ENCODE results near the gene PELO.

Gene PELO

DNA sequence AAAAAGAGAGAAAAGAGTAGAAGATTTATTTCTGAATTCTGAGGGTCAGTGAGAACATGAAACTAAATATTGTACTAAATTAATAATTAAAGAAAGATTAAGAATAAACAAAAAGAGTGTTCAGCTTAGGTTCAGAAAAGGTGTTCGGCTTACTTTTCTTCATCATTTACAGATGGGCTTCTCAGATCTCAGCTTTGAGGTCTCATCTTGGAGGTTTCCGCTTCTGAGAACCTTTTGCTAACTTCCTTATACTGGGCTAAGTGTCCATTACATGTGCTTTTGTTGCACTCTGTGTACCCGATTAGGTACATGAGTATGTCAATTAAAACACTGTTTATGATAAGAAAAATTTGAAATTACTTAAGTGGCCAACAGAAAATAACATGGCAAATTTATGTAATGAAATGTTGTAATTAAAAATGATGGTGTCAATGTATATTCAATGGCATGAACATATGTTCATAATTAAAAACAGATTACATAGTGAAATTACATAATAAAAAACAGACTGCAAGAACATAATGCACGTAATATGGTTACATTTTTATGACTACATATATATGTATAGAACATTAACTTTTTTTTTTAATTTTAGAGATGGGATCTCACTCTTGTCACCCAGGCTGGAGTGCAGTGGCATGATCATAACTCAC is 17.3 kb upstream of the PELO start:
- DNase-seq (ENCODE audit: low read depth) = no peak
- no peak overlapping the region for H3K4me3 ChIP-seq (ENCODE audit: low read depth, low read length)
- TF ChIP-seq, protein P1, sequence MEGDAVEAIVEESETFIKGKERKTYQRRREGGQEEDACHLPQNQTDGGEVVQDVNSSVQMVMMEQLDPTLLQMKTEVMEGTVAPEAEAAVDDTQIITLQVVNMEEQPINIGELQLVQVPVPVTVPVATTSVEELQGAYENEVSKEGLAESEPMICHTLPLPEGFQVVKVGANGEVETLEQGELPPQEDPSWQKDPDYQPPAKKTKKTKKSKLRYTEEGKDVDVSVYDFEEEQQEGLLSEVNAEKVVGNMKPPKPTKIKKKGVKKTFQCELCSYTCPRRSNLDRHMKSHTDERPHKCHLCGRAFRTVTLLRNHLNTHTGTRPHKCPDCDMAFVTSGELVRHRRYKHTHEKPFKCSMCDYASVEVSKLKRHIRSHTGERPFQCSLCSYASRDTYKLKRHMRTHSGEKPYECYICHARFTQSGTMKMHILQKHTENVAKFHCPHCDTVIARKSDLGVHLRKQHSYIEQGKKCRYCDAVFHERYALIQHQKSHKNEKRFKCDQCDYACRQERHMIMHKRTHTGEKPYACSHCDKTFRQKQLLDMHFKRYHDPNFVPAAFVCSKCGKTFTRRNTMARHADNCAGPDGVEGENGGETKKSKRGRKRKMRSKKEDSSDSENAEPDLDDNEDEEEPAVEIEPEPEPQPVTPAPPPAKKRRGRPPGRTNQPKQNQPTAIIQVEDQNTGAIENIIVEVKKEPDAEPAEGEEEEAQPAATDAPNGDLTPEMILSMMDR (IDR thresholded peaks at IDR 0.05; ENCODE audit: low read depth, low read length) = no peak
- TF ChIP-seq MYC (IDR thresholded peaks at IDR 0.05; ENCODE audit: low read depth, low read length) (no peak), POLR2A (IDR thresholded peaks at IDR 0.05; ENCODE audit: extremely low read depth, insufficient read length) (no peak)
- TF ChIP-seq, protein P2, sequence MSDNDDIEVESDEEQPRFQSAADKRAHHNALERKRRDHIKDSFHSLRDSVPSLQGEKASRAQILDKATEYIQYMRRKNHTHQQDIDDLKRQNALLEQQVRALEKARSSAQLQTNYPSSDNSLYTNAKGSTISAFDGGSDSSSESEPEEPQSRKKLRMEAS (IDR thresholded peaks at IDR 0.05; ENCODE audit: low read depth, low read length) = no peak

DNA sequence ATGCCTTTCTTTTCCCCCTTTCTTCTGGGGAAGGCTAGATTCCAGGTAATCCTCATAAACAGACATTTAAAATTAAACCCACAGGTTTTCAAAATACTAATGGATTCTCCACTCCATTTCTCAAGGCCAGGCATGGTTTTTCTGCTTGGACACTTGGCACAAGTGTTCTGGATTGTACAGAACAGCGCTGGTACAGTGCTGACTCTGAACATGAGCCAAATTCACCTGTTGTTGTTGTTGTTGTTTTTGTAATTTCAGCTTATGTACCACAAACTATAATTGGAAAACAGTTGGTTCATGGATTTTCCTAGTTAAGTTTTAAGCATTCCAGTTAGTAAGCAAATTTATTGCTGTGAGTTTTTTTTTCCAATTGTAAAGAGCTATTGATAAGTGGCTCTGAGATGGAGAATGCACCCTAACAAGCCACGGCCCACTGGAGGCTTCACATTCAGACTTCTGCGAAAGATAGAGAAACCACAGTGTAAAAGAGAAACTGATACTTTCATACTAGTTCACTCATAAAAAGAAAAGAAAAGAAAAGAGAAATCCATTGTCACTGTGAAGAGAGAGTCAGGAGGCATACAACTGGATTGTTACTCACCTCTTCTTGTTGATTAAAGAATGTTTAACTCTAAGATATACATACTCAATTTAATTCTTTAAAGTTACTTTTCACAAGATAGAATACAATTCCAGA is 16.2 kb upstream of the PELO start:
- H3K4me3 ChIP-seq (ENCODE audit: low read depth, low read length) = no peak overlapping the region
- no peak for TF ChIP-seq MYC (IDR thresholded peaks at IDR 0.05; ENCODE audit: low read depth, low read length)
- TF ChIP-seq POLR2A (IDR thresholded peaks at IDR 0.05; ENCODE audit: extremely low read depth, insufficient read length) = no peak
- TF ChIP-seq, protein P2 (IDR thresholded peaks at IDR 0.05; ENCODE audit: low read depth, low read length) = no peak
- TF ChIP-seq, protein P1 (IDR thresholded peaks at IDR 0.05; ENCODE audit: low read depth, low read length) = no peak
- DNase-seq (ENCODE audit: low read depth) = no peak

DNA sequence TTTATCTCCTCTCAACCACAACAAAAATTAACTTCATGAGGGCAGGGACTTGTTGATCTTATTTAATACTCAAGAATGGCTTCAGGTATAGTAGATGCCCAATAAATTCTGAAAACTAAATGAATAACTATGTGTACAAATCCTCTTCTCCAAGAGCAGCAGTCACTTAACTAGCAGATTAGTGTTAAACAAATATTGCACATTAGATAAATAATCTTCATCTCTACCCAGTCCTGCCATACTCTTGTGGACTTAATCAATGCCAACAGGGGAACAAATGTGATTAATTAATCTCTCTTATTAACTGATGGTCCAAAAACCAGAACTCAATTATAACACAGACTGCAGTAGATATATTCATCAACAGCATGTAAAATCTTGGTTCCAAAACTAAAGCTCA is 15.0 kb upstream of the PELO start:
- DNase-seq (ENCODE audit: low read depth) = no peak
- no peak overlapping the region for H3K4me3 ChIP-seq (ENCODE audit: low read depth, low read length)
- TF ChIP-seq, protein P1 (IDR thresholded peaks at IDR 0.05; ENCODE audit: low read depth, low read length) = no peak
- TF ChIP-seq, protein P2 (IDR thresholded peaks at IDR 0.05; ENCODE audit: low read depth, low read length) = no peak
- TF ChIP-seq POLR2A (IDR thresholded peaks at IDR 0.05; ENCODE audit: extremely low read depth, insufficient read length) (no peak), MYC (IDR thresholded peaks at IDR 0.05; ENCODE audit: low read depth, low read length) (no peak)

DNA sequence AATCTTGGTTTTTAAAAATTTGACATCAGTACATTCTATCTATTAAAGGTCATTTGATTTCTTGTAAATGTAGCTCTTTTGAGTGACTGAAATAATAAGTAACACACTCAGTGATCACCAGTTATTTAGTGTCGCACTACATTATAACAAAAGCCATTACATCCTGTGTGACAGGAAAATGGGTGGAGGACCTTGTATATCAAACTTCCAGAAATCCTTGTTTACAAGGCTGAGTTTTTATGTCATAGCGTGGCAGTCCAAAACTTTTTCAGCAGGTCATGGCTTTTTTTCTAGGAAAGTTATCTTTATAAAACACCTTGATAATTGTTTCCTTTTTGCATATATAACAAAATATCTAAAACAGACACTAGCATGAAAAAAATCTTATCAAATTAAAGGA is 14.4 kb upstream of the PELO start:
- no peak for DNase-seq (ENCODE audit: low read depth)
- no peak overlapping the region for H3K4me3 ChIP-seq (ENCODE audit: low read depth, low read length)
- TF ChIP-seq, protein P1 (IDR thresholded peaks at IDR 0.05; ENCODE audit: low read depth, low read length) = no peak
- TF ChIP-seq, protein P2 (IDR thresholded peaks at IDR 0.05; ENCODE audit: low read depth, low read length) = no peak
- TF ChIP-seq MYC (IDR thresholded peaks at IDR 0.05; ENCODE audit: low read depth, low read length) (no peak), POLR2A (IDR thresholded peaks at IDR 0.05; ENCODE audit: extremely low read depth, insufficient read length) (no peak)

DNA sequence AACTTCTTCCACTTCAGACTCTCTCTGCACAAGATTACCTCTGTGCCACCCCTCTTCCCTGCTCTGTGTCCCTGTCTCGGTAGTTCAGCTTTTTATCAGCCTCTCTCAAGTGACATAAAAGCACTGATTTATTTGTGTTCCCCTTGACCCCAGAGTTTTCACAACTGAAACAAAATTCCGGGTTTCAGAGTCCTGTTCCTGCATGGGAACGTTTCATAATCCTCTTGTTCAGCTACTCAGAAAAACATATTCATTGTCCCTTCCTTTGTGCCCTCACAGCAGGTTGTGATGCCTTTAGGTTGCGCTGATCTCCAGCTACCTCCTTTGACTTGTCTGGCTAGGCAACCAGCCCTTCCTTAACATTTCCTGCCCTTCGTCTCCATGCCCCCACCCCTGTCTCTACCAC is 13.7 kb upstream of the PELO start:
- no peak overlapping the region for H3K4me3 ChIP-seq (ENCODE audit: low read depth, low read length)
- TF ChIP-seq, protein P2 (IDR thresholded peaks at IDR 0.05; ENCODE audit: low read depth, low read length) = no peak
- TF ChIP-seq POLR2A (IDR thresholded peaks at IDR 0.05; ENCODE audit: extremely low read depth, insufficient read length) (no peak), MYC (IDR thresholded peaks at IDR 0.05; ENCODE audit: low read depth, low read length) (no peak)
- TF ChIP-seq, protein P1 (IDR thresholded peaks at IDR 0.05; ENCODE audit: low read depth, low read length) = no peak
- no peak for DNase-seq (ENCODE audit: low read depth)
